ENCODE data around the gene TRMT11.

- TF ChIP-seq CTCF (IDR thresholded peaks at IDR 0.05) (no peak), POLR2A (IDR thresholded peaks at IDR 0.05) (no peak)
Measured at GRCh38 chr6:126020305-126021050, 34.1 kb downstream of the TRMT11 start.
